Lower leg skin (tissue), 3 donors: ENCODE measurements around the gene SUN5.
"Not testable (repeated sequence)": the region's sequence is repeated elsewhere in the genome, so short reads cannot be mapped to it uniquely, and the experiment has no call there.

Experiments used
- CTCF ChIP-seq, 3 donors: fragments of 450-650 bp; IDR thresholded peaks; one replicate each; pipeline ENCODE4 v1.5.1; 2016; ENCODE audit warnings: antibody characterized with exemption in 3 of 3, mild to moderate bottlenecking in 3 of 3, moderate library complexity in 2 of 3
- POLR2A ChIP-seq, 2 donors: fragments of 450-650 bp; IDR thresholded peaks; one replicate each; pipeline ENCODE4 v1.6.1; 2016 to 2017; ENCODE audit warnings: antibody characterized with exemption in 2 of 2, mild to moderate bottlenecking in 1 of 2, moderate library complexity in 1 of 2

DNA sequence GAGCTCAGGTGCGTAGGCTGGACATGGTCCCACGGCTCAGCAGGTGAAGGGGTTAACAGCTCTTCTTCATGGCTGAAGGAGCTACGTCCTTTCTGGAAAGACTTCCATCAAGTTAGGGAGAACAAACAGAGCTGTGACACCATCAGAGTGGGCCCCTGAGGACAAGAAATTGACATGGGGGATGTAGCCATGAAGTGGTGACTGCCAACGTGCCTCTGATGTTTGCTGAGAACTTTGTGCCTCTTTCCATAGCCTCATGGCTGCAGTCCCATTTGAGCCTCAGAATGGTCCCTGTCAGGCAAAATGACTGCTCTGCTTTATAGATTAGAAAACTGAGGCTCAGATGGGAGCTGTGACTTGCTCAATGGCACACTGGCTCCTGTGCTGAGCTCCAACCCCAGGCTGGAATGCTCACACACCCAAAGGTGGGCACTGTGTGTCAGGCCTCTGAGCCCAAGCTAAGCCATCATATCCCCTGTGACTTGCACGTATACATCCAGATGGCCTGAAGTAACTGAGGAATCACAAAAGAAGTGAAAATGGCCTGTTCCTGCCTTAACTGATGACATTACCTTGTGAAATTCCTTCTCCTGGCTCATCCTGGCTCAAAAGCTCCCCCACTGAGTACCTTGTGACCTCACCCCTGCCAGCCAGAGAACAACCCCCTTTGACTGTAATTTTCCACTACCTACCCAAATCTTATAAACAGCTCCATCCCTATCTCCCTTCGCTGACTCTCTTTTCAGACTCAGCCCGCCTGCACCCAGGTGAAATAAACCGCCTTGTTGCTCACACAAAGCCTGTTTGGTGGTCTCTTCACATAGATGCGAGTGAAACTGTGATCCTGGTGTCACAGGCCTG, 29.8 kb downstream of the SUN5 start:
- TF ChIP-seq CTCF, POLR2A (IDR thresholded peaks at IDR 0.05): not testable (repeated sequence)
